M059J (cell line): ENCODE data around the gene SDK1. TPM values are rescaled to one million over a fixed set of nuclear protein-coding genes. Genes with fewer than 3 reads are reported as not detected.
"Not testable (repeated sequence)": the region's sequence is repeated elsewhere in the genome, so short reads cannot be mapped to it uniquely, and the experiment has no call there.

ENCODE experiments used
- DNase-seq: peaks from one replicate; pipeline ENCODE4 v3.0.0-alpha.2; 2012; ENCODE audit warnings: low read depth
- total RNA-seq: library from RNA; depleted of rRNA; stranded (reverse); fragments of >200 nt; shearing (Covaris generic); gene quantifications from 2 replicates; pipeline ENCODE4 v1.2.3, GENCODE V29; 2014

Gene SDK1
- total RNA-seq, 1 experiment from 2014 or later: under 0.01 TPM

- not testable (repeated sequence) for DNase-seq
These were observed 916.1 kb downstream of the SDK1 start for GRCh38 chr7:4217126-4217660.

GRCh38 chr7:4218481-4218880 lies 917.4 kb downstream of the SDK1 start:
- no peak for DNase-seq

GRCh38 chr7:4220011-4220410 lies 919.0 kb downstream of the SDK1 start:
- no peak for DNase-seq

DNA sequence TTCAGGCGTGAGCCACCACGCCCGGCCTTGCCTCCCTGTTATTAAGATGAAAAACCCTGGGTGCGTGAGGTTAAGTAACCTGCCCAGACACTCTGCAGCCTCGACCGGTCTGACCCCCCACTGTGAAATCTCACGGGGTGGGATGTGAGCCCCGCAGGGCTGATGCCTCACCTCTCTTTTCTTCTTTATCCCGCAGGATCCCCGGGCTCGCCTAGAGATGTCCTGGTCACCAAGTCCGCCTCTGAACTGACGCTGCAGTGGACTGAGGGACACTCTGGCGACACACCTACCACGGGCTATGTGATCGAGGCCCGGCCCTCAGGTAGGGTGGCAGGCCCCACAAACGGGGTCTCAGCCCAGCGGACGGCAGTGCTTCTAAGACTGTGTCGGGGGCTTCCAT lies 920.0 kb downstream of the SDK1 start:
- no peak for DNase-seq

DNA sequence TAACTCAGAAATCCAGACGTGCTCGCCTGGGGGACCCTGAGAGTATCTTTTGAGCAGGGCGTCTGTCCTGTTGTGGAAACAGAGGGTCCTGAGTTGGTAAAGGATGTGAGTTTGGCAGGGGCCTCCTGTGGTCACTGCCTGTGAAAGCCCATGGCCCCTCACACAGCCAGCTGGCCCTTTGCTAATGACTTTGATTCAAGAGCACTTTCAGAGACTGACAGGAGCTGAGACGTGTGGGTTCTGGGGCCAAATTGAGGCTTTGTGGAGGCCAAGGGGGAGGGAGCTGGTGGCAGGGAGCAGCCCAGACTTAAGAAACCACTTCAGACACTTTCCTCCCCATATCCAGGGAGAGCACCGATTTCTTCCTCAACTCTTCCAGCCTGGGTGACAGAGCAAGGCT lies 921.6 kb downstream of the SDK1 start:
- no peak for DNase-seq

- no peak for DNase-seq
These were observed 924.3 kb downstream of the SDK1 start for GRCh38 chr7:4225361-4225771.

- DNase-seq: no peak
These were observed 925.0 kb downstream of the SDK1 start for GRCh38 chr7:4225881-4226523.

- peak; percentile 4 for DNase-seq
These were observed 925.5 kb downstream of the SDK1 start for GRCh38 chr7:4226524-4226882.

DNA sequence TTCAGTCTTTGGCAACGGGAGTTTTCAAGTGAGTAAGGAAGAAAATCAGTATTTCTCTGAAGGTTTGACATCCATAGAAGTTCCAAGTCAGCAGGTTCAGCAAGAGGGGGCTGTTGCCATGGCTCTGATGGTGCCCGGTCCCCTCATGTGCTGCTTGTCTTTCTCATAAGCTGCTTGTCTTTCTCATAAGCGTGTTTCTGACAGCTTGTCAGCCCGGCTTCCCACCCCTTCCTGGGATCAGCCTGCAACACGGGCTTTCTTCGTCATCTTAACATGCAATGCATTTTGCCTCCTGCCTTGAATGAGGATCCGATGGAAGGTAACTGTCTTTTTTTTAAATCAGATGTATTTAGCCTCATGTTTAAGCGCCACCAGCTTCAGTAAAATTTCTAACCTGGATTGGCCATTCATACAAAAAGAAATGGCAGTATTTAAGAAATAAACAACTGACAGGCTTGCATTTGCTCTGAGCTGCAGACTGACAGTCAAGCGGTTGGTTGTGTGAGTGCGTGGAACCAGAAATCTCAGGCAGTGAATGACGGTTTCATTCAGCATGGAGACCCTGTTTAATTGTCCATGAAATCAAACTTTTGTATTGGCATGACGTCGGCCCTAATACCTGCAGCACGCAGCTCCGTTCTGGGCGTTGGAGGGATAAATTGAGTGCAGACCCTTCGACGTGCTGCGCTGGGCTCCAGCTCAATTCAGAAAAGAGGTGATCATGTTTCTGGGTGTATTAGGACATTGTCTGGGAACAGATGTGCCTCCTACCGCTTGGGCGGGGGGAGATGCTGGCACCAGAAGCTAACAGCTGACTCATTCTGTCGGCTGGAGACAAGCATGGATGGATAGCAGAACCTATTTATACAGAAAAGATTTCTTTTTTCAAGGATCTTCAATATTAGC lies 926.3 kb downstream of the SDK1 start:
- no peak for DNase-seq

- DNase-seq: no peak
These were observed 929.3 kb downstream of the SDK1 start for GRCh38 chr7:4230352-4230751.

GRCh38 chr7:4233146-4233545 lies 932.1 kb downstream of the SDK1 start:
- no peak for DNase-seq

DNA sequence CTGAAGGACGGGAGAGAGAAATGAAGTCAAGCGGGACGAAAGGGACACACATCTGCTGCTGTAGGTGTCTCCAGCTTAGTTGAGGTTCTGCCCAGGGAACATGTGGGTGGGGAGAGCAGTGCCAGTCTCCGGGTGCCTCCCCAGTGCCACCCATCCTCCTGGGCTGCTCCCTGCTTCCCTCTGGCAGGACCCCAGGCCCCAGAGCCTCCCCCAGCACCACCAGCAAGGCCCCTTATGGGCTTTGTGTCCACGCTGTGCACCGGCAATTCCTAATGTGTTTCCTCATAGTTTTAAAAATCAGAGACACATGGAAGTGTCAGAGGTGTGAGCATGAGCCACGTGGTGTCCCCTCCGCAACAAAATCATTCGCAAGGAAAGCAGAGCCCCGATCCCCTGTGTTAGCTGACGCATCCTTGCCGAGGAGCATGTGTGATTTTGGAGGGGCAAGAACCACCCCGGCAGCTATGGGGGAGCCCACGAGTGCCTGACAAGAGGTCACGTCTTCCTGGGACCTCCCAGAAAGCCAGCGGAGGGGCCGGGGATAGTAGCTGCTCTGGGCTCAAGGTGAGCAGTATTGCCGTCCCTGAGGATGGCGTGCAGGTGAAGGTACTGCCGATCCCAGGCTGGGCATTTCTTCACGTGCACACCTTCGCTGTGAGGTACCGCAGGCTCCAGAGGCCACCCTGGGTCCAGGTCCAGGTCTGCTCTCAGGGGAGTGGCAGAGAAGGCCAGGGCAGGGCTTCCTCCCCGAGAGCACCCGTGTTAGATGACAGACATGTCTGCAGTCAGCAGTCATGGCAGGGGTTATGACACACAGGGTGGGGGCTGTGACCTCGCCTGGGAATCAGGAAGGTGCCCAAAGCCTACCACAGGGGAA lies 932.8 kb downstream of the SDK1 start:
- DNase-seq: no peak

DNA sequence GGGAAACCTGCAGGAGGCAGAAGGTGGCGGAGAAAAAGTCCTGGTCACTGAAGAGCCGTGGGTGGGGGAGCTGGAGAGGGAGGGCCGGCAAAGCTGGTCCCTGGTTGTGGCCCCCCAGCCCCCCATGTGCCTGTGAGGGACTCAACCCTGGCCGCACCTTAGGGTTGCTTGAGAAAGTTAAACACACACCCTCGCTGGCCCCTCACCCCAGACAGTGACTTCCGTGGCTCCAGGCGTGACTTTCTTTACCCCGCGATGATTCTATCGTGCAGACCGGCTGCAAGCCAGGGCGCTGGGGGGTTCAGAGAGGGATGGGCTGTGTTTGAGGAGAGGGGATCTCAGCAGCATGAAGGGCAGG lies 933.4 kb downstream of the SDK1 start:
- DNase-seq: no peak

DNA sequence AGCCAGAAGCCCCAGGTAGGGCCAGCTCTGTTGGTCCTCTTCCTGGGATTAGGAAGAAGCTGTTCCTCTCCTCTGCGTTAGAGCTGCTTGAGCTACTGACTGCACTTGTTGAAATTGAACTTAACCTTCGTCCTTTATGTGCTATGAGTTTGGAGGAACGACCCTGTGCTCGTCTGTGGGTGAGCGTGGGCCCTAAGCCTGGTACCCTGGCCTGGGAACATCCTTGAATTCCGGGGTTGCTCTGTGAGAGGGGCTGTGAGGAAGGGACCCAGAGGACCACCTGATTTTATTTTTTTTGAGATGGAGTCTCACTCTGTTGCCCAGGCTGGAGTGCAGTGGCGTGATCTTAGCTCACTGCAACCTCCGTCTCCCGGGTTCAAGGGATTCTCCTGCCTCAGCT lies 933.8 kb downstream of the SDK1 start:
- DNase-seq: no peak

DNA sequence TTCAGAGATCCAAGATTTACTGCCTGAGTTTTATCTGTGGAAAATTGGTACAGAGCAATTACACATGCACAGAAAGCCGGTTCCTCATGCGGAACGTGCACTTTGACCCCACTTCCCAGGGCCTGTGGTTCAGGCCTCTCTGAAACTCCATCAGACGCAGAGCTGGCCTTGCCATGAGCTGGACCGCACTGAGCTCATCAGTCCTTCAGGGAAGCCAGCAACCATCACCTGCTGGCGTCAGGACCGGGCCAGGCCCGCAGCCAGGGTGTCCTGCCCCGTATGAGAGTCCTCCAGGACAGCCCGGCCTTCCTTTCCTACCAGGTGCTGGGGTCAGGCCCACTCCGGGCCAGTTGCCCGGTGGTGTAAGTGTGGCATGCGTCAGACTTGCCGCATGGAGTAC lies 934.5 kb downstream of the SDK1 start:
- DNase-seq: no peak

DNA sequence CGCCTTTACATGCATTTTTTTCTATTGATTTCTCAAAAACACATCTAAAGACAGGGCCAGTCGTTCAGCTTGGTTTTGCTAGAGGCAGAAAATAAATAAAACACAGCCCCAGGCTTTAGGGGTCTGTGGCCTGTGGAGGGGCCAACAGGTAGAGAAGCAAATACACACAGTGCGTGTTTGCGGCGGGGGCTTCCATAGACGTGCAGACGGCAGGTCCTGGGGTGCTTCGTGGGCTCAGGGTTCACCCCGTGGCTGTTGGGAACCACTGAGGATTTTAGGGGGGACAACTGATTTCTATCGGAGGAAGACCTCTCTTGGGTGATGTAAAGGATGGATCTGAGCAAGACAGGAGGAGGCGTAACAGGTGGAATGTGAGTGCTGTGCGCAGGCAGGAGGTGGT lies 935.3 kb downstream of the SDK1 start:
- no peak for DNase-seq

DNA sequence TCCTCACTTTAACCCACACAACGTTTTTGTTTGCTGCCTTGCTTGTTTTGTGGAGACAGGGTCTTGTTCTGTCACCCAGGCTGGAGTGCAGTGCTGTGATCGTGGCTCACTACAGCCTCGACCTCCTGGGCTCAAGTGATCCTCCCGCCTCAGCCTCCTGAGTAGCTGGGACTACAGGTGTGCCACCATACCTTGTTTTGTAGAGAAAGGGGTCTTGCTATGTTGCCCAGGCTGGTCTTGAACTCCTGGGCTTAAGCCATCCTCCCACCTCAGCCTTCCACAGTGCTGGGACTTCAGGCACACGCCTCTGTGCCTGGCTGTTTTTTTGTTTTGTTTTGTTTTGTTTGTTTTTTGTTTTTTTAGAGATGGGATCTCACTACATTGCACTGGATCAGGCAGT lies 935.8 kb downstream of the SDK1 start:
- not testable (repeated sequence) for DNase-seq

- DNase-seq: no peak
These were observed 936.5 kb downstream of the SDK1 start for GRCh38 chr7:4237296-4238235.

DNA sequence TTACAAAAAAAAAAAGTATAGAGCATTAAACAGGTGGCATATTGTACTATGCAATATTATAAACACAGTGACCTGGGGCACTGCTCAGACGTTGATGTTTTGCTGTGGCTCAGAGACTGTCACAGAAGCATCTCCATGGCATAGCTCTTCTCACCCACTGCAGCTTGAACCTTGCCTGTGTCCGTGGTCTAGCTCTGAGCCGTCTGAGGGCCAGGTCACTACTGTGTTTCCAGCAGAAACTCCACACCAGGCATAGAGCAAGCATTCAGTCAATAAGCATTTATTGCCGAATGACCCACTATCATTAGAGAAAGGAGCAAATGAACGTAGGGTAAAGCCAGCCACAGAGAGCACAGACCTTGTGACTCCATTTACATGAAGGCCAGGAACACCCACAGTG lies 937.8 kb downstream of the SDK1 start:
- no peak for DNase-seq

GRCh38 chr7:4240042-4240441 lies 939.0 kb downstream of the SDK1 start:
- DNase-seq: no peak
